Nephron progenitor cell (in vitro differentiated cells): Measurements from ENCODE around the gene ARHGEF17.

ENCODE experiments used
- DNase-seq: peaks from one replicate; pipeline ENCODE4 v3.0.0; 2021
- H3K27ac Mint-ChIP-seq: 2 replicates; pipeline ENCODE4 v1.8.0; 2021; ENCODE audit warnings: mild to moderate bottlenecking, moderate library complexity, mixed read lengths
- H3K27me3 Mint-ChIP-seq: 2 replicates; pipeline ENCODE4 v1.8.0; 2021; ENCODE audit warnings: mild to moderate bottlenecking, low read depth, mixed read lengths; ENCODE audit not compliant: poor library complexity
- H3K36me3 Mint-ChIP-seq: 2 replicates; pipeline ENCODE4 v1.8.0; 2021; ENCODE audit warnings: low read depth, mixed read lengths
- H3K4me1 Mint-ChIP-seq: 2 replicates; pipeline ENCODE4 v1.8.0; 2021; ENCODE audit warnings: mixed read lengths
- H3K4me3 Mint-ChIP-seq: 2 replicates; pipeline ENCODE4 v1.8.0; 2021; ENCODE audit warnings: mild to moderate bottlenecking, moderate library complexity, mixed read lengths
- H3K9me3 Mint-ChIP-seq: 2 replicates; pipeline ENCODE4 v1.8.0; 2021; ENCODE audit warnings: mild to moderate bottlenecking, moderate library complexity, mixed read lengths
- CTCF ChIP-seq: fragments of 200-600 bp; sonication (generic); IDR thresholded peaks from 2 replicates; pipeline ENCODE4 v1.5.0; 2021; ENCODE audit warnings: antibody characterized with exemption

The ARHGEF17 gene

GRCh38 chr11:73317373-73317772 lies 9.3 kb downstream of the ARHGEF17 start:
- no peak for DNase-seq
- Mint-ChIP-seq H3K4me3 (no peak overlapping the region), H3K36me3 (peaks cover 30% of the 10 kb centered on the region), H3K27me3 (peaks cover 10% of the 10 kb centered on the region), H3K4me1 (peaks cover 90% of the 10 kb centered on the region), H3K9me3 (no peaks in the 10 kb centered on the region), H3K27ac (no peak overlapping the region)
- no peak for TF ChIP-seq CTCF

GRCh38 chr11:73317803-73318202 lies 9.7 kb downstream of the ARHGEF17 start:
- H3K27me3 Mint-ChIP-seq = peaks cover 10% of the 10 kb centered on the region
- TF ChIP-seq CTCF = no peak
- no peak overlapping the region for H3K4me3 Mint-ChIP-seq
- peaks cover 90% of the 10 kb centered on the region for H3K4me1 Mint-ChIP-seq
- DNase-seq = no peak
- no peak overlapping the region for H3K27ac Mint-ChIP-seq
- H3K9me3 Mint-ChIP-seq = no peaks in the 10 kb centered on the region
- peaks cover 30% of the 10 kb centered on the region for H3K36me3 Mint-ChIP-seq

GRCh38 chr11:73318501-73319011 lies 10.5 kb downstream of the ARHGEF17 start:
- H3K4me1 Mint-ChIP-seq = peaks cover 90% of the 10 kb centered on the region
- peaks cover 30% of the 10 kb centered on the region for H3K36me3 Mint-ChIP-seq
- no peak for TF ChIP-seq CTCF
- no peaks in the 10 kb centered on the region for H3K9me3 Mint-ChIP-seq
- DNase-seq = no peak
- no peak overlapping the region for H3K4me3 Mint-ChIP-seq
- H3K27ac Mint-ChIP-seq = peak overlapping the region; percentile 91
- peaks cover 10% of the 10 kb centered on the region for H3K27me3 Mint-ChIP-seq

- peaks cover 29% of the 10 kb centered on the region for H3K36me3 Mint-ChIP-seq
- peaks cover 10% of the 10 kb centered on the region for H3K27me3 Mint-ChIP-seq
- no peaks in the 10 kb centered on the region for H3K9me3 Mint-ChIP-seq
- TF ChIP-seq CTCF = no peak
- H3K4me1 Mint-ChIP-seq = peaks cover 90% of the 10 kb centered on the region
- no peak for DNase-seq
- peak overlapping the region; percentile 96 for H3K27ac Mint-ChIP-seq
- H3K4me3 Mint-ChIP-seq = no peak overlapping the region
These were observed 12.9 kb downstream of the ARHGEF17 start for GRCh38 chr11:73320763-73321603.

GRCh38 chr11:73321604-73322381 lies 13.7 kb downstream of the ARHGEF17 start:
- Mint-ChIP-seq H3K4me3 (peak overlapping the region; percentile 58), H3K27me3 (peaks cover 8% of the 10 kb centered on the region), H3K9me3 (no peaks in the 10 kb centered on the region), H3K36me3 (peaks cover 21% of the 10 kb centered on the region), H3K27ac (peak overlapping the region; percentile 99), H3K4me1 (peaks cover 89% of the 10 kb centered on the region)
- no peak for TF ChIP-seq CTCF
- peak; percentile 62 for DNase-seq
